T47D (cell line): ENCODE measurements around the gene CES1.
"Not testable (repeated sequence)": the region's sequence is repeated elsewhere in the genome, so short reads cannot be mapped to it uniquely, and the experiment has no call there.

Experiments
- DNase-seq, 2 experiments: peaks; one replicate each; pipeline versions ENCODE4 v3.0.0 to v3.0.0-alpha.2; 2011 to 2012; ENCODE audit warnings: low read depth in 1 of 2, low spot score in 1 of 2
- JUND ChIP-seq: IDR thresholded peaks from 2 replicates; pipeline ENCODE4 v1.6.1; 2012; ENCODE audit warnings: low read depth
- in situ Hi-C: cut with HindIII; loops from 2 replicates; pipeline ENCODE4 v1.10.0; 2016; ENCODE audit warnings: low sequenced_read_pairs, low pct_unique_long_range_greater_than_20kb

CES1 gene

DNA sequence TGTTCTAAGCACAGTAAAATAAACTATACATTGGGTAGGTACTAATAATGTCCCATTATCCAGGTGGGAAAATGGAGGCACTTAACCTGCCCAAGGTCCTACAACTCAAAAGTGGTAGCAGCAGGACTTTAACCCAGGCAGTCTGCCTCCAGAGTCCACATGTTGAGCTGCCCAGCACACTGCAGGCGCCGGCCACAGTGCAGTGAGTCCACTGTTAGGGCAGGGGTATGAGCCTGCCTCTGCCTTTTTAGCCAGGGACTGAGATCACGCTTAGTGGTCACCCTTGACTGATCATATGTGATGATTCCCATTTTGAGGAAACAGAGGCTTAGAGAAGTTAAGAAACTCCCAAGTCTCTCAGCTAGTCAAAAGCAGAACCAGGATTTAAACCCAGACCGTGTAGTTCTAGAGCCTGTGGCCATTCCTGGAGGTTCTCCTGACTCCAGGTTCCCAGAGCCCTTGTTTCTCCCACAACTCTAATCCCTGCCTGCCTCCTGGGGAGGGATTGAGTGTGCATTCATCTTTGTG is 8.4 kb downstream of the CES1 start:
- in situ Hi-C loops, result no loop called here
- DNase-seq, result no peak
- no peak for TF ChIP-seq JUND

DNA sequence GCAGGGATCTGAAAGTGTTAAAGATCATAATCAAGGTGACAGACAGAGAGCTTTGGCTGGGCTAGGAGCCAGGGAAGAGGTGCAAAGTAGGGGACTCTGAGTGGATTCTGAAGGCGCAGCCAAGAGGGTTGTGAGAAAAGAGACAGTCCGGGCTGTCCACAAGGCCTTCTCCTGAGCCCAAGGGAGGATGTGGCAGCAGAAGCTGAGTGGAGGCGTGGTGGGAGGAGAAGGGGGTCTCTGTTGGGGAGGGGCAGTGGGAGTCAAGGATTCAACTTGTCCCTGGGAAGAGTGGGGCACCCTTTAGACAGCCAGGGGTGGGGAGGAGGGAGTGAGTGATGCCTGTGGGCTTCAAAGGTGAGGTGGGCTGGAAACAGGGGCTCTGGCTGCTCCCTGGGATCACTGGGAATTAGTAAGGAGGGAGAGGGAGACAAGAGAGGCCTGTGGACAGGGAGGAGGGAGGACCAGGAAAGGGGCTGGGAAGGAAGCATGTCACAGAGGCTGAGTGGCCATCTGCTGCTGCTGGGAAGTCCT is 10.6 kb downstream of the CES1 start:
- no peak for DNase-seq
- no peak for TF ChIP-seq JUND
- in situ Hi-C loops, result no loop called here

DNA sequence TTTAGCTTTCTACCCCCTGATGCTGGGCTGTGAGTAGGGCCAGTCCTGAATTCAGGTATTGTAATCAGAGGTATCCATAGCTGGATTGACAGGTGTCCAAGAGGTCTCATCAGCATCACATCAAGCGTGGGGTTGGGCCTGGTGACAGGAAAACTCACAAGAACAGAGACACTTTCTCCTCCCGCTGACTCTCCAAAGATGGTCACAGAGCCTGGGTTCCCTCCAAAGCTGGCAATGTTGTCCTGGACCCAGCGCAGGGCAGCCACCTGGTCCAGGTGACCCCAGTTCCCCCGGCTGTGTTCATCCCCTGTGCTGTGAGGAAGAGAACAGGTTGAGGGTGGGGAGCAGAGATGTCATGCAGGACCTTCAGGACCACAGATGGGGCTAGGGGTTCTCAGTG is 11.7 kb downstream of the CES1 start:
- in situ Hi-C loops, result no loop called here
- no peak for DNase-seq
- no peak for TF ChIP-seq JUND

DNA sequence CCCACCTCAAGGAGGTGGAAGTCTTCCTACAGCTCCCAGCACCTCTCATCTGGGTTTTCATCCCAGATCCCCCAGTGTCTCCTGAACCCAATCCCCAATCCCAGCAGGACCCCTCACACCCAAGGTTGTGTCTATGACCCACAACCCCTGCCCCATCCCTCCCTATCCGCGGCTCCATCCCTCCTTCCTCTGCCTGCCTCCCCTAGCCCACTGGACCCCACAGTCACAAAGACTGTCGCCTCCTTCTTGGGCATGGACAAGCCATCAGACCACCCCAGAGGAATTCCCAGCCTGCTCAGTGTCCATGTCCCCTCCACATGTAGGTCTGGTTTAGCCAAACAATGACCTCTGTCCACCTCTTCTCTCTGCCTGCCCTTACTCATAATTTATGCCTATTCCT is 12.3 kb downstream of the CES1 start:
- in situ Hi-C loops, result no loop called here
- TF ChIP-seq JUND, result no peak
- DNase-seq, result no peak

DNA sequence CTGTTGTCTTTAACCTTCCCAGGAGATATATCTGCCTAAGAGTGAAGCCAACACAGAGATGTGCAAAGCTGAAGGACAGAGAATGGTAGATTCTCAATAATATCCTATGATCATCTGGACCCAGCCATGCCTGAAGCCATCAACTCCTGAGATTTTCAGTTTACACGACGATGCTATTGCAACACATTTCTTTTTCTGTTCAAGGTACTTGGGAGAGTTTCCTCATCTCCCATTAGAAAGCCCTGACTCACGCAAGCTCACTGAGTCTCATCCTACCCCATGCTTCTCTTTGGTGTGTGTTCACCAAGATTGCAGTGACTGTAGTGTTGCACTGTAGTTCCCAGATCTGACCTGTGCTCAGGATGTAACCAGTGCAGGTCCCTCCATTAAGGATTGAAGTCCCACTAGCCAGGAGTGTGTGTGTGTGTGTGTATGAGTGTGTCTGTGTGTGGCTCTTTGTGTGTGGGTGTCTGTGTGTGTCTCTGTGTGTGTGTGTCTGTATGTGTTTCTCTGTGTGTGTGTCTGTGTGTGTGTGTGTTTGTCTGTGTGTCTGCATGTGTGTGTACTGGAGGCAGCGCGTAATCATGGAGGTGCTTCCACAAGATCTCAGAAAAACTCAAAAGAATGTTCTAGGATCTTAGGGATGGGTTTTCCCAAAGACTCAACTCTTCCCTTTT is 15.5 kb downstream of the CES1 start:
- no peak for TF ChIP-seq JUND
- in situ Hi-C loops, result no loop called here
- no peak for DNase-seq

DNA sequence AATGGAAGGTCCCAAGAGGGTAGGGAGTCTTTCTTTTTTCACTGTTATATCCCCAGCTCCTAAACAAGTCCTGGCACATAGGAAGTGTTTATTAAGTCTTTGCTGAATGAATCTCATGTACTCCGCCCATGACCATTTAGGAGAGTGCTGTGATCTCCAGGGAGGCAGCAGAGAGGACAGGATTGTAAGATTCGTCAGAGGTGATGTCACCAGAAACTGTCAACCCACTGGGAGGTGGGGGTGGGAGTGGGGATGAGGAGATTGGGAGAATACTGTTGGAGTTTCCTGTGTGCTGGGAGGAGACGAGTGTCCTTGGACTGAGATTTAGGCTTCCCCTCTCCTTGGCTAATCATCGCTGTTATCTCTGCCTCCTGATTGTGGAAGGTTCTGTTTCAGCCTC is 16.7 kb downstream of the CES1 start:
- in situ Hi-C loops, DNase-seq: not testable (repeated sequence)

DNA sequence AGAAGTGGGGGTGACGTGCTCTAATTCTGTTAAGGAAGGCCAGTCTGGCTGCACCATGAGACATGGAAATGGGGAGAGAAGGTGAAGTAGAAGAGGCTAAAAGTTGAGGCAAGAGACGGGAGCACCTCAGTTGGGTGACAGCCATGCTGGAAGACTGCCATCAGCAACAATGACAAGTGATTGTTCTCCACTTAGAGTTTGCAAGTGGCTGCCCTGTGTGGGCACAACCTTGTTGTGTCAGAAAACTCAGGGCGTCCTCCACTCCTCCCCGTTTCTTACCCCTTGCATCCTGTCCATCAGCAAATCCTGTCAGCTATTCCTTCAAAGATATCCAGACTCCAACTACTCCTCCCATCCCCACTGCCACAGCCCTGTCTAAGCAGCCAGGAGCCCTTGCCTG is 17.6 kb downstream of the CES1 start:
- TF ChIP-seq JUND, result no peak
- in situ Hi-C loops, result no loop called here
- DNase-seq, result no peak

DNA sequence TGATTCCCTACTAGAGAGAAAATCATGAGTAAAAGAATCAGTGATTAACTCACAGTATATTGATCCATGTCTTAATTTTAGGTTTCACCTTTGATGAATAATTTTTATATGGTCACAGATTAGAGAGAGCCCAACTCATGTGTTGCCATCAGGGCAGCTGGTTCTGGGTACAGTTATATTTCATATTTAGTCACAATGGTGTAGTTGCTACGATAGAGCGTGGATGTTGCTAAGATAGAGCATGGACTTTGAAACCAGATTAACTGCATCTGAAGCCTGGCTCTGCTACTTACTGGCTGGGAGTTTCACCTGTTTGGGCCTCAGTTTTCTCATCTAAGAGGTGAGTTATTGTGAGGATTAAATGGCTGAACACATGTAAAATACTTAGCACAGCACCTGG is 18.7 kb downstream of the CES1 start:
- DNase-seq, in situ Hi-C loops: not testable (repeated sequence)

DNA sequence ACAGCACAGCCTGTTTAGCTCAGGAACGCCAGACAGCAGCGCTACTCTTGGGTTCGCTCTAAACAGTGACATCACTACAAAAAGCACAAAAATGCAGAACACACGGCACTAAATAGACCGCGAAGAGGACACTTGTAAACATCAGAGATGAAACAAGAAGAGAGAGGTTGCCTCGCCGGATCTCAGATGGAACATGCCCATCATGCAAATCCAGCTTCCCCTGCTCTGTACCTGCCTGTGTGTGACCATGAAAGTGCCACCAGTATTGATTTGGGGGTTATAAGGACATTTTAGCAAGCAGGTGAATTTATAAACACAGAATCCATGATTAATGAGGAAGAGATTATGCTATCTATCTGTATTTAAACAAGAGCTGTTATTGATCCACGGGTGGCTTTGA is 19.2 kb downstream of the CES1 start:
- DNase-seq, in situ Hi-C loops: not testable (repeated sequence)

DNA sequence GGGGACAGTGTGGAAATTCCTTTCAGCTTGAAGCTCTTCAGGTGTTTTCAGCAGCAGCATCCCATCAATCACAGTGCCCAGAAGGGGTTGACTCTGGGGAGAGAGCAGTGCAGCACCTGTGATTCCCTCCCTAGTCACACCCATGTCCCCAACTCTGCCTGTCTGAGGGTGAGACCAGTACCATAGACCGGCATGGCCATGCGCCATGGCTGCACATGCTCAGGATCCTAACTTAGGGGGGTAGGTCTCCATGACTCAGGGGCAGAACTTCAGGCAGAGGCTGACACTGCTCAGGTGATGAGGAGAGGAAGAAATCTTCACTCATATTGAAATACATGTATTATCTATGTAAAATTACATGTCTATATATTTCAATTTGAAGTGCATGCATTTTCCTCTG is 19.9 kb downstream of the CES1 start:
- no peak for DNase-seq
- TF ChIP-seq JUND, result no peak
- in situ Hi-C loops, result no loop called here

DNA sequence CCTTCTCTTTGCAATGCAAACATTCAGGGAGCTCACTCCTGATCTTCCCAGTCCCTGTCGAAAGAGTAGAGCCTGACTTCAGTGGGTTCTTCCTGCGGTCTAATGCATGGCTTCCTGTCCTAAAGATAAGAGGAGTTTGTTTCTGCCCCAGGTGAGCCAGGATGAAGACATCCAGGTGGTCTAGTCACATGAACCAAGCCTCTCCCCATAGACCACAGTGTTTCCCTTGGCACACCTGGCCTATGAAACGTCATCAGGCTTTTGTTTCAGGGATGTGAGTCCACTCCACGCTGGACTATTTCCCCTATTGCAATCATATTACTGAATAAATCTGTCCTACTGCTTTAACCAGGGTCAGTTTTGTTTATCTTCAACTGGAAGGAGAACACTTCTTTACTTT is 21.1 kb downstream of the CES1 start:
- no peak for TF ChIP-seq JUND
- no peak for DNase-seq
- in situ Hi-C loops, result no loop called here

DNA sequence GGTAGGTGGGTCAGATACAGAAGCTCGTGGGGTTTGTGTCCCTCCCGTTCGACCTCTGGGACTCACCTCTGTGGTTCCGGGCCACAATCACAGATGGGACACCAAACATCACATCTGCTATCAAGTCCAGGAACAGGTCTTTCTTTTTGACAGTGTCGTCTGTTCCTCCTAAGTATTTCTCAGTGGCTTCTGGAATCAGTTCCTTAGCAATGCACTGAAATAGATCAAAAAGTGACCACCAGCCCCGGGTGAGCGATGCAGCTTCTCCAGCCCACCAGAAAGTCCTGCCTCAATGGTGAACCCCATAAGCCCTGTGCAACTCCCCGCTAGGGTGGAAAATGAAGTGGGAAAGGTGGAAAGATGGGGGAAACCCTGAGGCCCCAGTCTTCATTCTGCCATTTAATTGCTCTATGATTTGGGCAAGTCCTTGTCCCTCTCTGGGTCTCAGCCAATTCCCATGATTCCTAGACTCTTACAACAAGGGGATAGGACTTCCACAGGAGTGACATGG is 22.4 kb downstream of the CES1 start:
- DNase-seq, result no peak
- in situ Hi-C loops, result no loop called here
- no peak for TF ChIP-seq JUND

DNA sequence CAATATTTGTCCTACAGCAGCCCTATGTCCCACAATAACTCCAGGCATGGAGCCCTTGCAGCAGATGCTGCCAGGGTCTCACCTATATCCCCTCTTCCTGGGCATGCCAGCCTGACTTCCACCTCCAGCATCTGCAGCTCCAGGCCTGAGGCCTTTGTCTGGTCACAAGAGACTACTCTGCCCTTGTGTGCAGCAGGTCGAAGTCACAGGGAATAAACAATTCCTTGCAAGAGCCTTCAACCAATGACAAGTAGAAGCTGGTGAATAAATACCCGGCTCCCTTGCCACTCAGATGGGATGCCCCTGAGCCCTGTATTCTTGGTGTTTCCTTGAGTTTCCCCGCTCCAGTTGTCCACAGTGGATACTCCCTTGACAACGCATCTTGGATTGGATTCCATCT is 23.0 kb downstream of the CES1 start:
- no peak for DNase-seq
- in situ Hi-C loops, result no loop called here
- no peak for TF ChIP-seq JUND

DNA sequence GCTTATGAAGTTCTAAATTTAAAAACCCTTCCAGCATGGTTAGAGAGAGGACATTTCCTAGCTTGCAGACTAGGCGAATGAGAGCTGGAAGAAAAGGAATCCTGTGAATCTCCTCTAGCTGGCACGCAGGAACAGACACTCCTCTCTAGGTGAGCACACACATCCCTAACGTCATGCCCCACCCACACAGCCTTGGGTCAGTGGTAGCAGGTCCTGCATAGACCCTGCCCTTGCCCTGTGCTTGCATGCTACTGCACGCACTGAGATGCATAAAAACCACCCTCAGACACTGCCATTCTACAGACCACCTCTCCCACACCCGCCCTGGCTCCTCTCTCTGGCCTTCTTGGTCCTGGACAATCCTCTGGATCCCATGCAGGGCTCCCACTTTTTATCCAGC is 23.5 kb downstream of the CES1 start:
- in situ Hi-C loops, result no loop called here
- no peak for DNase-seq
- no peak for TF ChIP-seq JUND

DNA sequence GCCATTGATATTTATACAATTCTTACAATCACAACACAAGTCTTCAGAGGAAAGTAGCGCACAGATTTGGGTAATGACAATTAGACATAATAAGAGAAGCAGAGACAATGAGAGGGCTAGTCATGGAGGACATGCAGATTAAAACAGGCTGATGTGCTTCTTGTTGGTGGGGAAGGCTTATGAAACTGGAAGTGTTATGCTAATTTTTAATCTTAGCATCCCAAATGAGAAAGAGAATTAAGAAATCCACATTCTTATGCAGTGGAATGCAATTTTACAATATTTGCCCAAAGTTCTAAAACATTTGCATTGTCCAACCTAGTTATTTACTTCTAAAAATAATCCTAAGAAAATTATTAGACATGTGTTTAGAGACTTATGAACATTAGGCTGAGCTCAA is 24.6 kb downstream of the CES1 start:
- DNase-seq, in situ Hi-C loops: not testable (repeated sequence)

DNA sequence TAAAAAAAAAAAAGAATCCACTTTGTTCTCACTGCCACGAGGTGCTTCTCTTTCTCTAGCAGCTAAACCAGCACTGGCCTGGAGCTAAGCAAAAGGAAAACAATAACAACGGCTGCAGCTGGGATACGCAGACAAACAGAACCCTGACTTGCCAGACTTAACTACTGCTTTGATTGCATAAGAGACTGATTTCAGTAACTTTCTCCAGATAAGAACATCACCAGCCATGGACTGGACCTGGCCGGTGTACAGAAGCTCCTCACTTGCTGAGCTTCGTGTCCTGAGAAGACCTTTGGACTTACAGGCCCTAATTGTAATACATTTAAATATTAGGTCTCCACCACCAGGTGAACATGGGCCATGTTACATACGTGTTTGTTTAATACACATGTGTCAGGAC is 27.8 kb downstream of the CES1 start:
- DNase-seq, in situ Hi-C loops: not testable (repeated sequence)

DNA sequence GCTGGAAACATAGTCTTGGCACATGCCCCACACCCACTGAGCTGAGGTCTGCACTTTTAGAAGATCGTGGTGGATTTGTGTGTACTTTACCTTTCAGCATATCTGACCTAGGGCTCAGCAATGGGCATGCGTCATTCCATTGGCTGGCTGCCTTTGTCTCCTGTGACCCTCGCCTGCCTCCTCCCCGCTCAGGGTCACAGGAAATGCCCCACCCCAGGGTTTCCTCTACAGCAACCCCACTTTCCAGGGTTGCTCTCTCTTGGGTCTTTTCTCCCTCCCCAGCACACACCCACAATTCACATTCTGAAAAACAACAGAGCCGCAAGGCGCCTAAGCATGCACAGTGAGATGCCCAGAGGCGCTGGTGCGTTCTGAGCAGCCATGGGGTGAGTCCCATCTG is 29.2 kb downstream of the CES1 start:
- DNase-seq, in situ Hi-C loops: not testable (repeated sequence)

DNA sequence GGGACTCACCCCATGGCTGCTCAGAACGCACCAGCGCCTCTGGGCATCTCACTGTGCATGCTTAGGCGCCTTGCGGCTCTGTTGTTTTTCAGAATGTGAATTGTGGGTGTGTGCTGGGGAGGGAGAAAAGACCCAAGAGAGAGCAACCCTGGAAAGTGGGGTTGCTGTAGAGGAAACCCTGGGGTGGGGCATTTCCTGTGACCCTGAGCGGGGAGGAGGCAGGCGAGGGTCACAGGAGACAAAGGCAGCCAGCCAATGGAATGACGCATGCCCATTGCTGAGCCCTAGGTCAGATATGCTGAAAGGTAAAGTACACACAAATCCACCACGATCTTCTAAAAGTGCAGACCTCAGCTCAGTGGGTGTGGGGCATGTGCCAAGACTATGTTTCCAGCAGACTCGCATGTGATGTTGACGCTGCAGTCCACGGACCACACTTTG is 39.9 kb downstream of the CES1 start:
- in situ Hi-C loops, DNase-seq: not testable (repeated sequence)
